Astrocyte of the cerebellum (primary cell): ENCODE data around the gene CCDC89.
A peak's percentile ranks its signal among the peaks of the same experiment; 100 is the strongest.
"Not testable (repeated sequence)": the region's sequence is repeated elsewhere in the genome, so short reads cannot be mapped to it uniquely, and the experiment has no call there.

Source experiments
- DNase-seq: peaks from one replicate; pipeline ENCODE4 v3.0.0-alpha.2; 2011; ENCODE audit warnings: low read depth
- H3K4me3 ChIP-seq: 2 replicates; pipeline ENCODE4 v1.5.1; 2011; ENCODE audit warnings: mild to moderate bottlenecking, low read depth, low read length, moderate library complexity
- in situ Hi-C: cut with HindIII; loops from 2 replicates; pipeline ENCODE4 v1.10.0; 2017; ENCODE audit warnings: low sequenced_read_pairs
- TF ChIP-seq, protein P1 (sequence below): IDR thresholded peaks from 2 replicates; pipeline ENCODE4 v1.5.1; 2012; ENCODE audit warnings: low read length, low read depth, moderate library complexity, mild to moderate bottlenecking; ENCODE audit errors: missing control alignments

CCDC89 gene

GRCh38 chr11:85656777-85657176 is 29.2 kb downstream of the CCDC89 start:
- TF ChIP-seq, protein P1, sequence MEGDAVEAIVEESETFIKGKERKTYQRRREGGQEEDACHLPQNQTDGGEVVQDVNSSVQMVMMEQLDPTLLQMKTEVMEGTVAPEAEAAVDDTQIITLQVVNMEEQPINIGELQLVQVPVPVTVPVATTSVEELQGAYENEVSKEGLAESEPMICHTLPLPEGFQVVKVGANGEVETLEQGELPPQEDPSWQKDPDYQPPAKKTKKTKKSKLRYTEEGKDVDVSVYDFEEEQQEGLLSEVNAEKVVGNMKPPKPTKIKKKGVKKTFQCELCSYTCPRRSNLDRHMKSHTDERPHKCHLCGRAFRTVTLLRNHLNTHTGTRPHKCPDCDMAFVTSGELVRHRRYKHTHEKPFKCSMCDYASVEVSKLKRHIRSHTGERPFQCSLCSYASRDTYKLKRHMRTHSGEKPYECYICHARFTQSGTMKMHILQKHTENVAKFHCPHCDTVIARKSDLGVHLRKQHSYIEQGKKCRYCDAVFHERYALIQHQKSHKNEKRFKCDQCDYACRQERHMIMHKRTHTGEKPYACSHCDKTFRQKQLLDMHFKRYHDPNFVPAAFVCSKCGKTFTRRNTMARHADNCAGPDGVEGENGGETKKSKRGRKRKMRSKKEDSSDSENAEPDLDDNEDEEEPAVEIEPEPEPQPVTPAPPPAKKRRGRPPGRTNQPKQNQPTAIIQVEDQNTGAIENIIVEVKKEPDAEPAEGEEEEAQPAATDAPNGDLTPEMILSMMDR, result no peak
- no peak for DNase-seq
- in situ Hi-C loops, result no loop called here
- H3K4me3 ChIP-seq, result no peak overlapping the region

DNA sequence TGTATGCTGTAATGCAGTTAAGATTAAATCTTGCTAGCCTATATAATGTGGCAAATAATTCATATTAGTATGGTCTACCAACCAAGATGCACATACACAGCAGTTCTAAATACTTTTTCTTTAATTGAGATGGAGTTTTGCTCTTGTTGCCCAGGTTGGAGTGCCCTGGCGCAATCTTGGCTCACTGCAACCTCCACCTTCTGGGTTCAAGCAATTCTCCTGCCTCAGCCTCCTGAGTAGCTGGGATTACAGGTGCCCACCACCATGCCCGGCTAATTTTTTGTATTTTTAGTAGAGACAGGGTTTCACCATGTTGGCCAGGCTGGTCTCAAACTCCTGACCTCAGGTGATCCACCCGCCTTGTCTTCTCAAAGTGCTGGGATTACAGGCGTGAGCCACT is 31.7 kb downstream of the CCDC89 start:
- H3K4me3 ChIP-seq, in situ Hi-C loops: not testable (repeated sequence)

DNA sequence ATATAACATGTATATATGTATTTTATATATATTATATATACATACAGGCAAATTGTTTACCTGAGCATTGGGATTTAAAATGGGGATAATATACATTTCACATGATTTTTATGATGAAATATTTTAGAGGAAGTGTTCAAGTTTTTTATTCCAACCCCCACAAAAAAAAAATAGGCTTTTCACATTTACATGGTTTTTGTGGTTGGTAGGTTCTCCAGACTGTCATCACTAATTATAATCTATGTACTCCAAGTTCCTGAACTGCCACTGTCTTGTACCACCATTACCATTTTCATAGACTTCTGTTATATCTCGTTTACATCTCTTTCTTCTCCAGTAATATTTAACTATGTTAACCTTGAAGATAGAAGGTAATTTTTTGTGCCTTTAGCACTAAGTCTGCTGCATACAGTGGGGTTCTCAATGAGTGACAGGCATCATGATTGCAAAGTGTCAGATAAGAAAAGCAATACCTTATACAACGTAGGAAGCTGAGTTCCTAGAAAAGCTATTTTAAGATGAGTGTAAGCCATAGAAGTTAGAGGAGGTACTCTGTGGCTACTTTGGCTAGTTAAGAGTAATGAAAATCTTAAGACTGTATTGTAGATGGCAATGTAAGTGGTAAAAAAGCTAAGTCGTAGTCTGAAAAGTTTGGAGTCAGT is 33.1 kb downstream of the CCDC89 start:
- no peak overlapping the region for H3K4me3 ChIP-seq
- no peak for DNase-seq
- in situ Hi-C loops, result no loop called here

More for the DNA sequence above, 31.7 kb downstream of the CCDC89 start:
- not testable (repeated sequence) for DNase-seq

GRCh38 chr11:85651118-85651517 is 34.9 kb downstream of the CCDC89 start:
- TF ChIP-seq, protein P1, result no peak
- in situ Hi-C loops, result no loop called here
- DNase-seq, result no peak
- H3K4me3 ChIP-seq, result no peak overlapping the region

More for the DNA sequence above, 33.1 kb downstream of the CCDC89 start:
- TF ChIP-seq, protein P1, result no peak

GRCh38 chr11:85647604-85648299 is 38.2 kb downstream of the CCDC89 start, which contains the start of gene TMEM126A:
TMEM126A (plus strand) TSS chr11:85647967; CDS start chr11:85650256, 2,289 bp downstream.
- in situ Hi-C loops, result no loop called here
- peak within 1 kb of the TSS; percentile 80 for H3K4me3 ChIP-seq
- TF ChIP-seq, protein P1, result no peak
- DNase-seq, result peak; percentile 53

- in situ Hi-C loops, result no loop called here
These were observed 38.9 kb downstream of the CCDC89 start for GRCh38 chr11:85647078-85647477.

GRCh38 chr11:85643191-85643614 is 42.8 kb downstream of the CCDC89 start:
- no peak overlapping the region for H3K4me3 ChIP-seq
- TF ChIP-seq, protein P1, result no peak
- in situ Hi-C loops, result no loop called here
- DNase-seq, result no peak

More at GRCh38 chr11:85647078-85647477, 38.9 kb downstream of the CCDC89 start:
- TF ChIP-seq, protein P1, result no peak
- DNase-seq, result no peak
- peak overlapping the region; percentile 80 for H3K4me3 ChIP-seq
